ENCODE data around the gene SHFL. TPM values are rescaled to one million over a fixed set of nuclear protein-coding genes. Genes with fewer than 3 reads are reported as not detected.

Gene SHFL
- total RNA-seq, 4 donors from 2014 or later = 39.9 to 125 (median 62.7) TPM

GRCh38 chr19:10116866-10117616 is 30.9 kb downstream of the SHFL start:
- H3K4me3 ChIP-seq = no peak overlapping the region
- TF ChIP-seq POLR2A (IDR thresholded peaks at IDR 0.05) = no peak
- TF ChIP-seq, protein P1, sequence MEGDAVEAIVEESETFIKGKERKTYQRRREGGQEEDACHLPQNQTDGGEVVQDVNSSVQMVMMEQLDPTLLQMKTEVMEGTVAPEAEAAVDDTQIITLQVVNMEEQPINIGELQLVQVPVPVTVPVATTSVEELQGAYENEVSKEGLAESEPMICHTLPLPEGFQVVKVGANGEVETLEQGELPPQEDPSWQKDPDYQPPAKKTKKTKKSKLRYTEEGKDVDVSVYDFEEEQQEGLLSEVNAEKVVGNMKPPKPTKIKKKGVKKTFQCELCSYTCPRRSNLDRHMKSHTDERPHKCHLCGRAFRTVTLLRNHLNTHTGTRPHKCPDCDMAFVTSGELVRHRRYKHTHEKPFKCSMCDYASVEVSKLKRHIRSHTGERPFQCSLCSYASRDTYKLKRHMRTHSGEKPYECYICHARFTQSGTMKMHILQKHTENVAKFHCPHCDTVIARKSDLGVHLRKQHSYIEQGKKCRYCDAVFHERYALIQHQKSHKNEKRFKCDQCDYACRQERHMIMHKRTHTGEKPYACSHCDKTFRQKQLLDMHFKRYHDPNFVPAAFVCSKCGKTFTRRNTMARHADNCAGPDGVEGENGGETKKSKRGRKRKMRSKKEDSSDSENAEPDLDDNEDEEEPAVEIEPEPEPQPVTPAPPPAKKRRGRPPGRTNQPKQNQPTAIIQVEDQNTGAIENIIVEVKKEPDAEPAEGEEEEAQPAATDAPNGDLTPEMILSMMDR (IDR thresholded peaks at IDR 0.05) = no peak
- no peak for DNase-seq
- no peak overlapping the region for H3K27ac ChIP-seq
- no peaks in the 10 kb centered on the region for H3K27me3 ChIP-seq
- H3K9me3 ChIP-seq = no peaks in the 10 kb centered on the region
- peaks cover 0 to 38% (median 0%) of the 10 kb centered on the region in 3 donors for H3K36me3 ChIP-seq
- peaks cover 0 to 24% (median 17%) of the 10 kb centered on the region in 4 donors for H3K4me1 ChIP-seq

DNA sequence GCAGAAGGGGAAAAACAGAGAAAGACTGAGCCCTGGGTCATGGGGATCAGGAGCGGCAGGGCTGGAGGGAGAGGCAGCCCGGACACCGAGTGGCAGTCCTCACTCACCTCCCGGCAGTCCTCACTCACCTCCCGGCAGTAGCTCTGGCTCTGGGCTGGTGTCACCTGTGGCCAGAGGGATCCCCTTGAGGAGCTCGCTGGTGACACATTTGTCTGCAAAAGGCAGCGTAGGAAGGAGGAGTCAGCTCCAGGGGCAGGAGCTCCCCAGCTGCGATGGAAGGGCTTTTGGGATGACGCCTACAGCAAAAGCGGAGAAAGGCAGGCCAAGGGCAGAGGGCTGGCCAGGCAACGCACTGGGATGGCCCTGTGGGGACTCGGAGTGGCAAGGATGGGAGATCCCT is 32.8 kb downstream of the SHFL start:
- no peak for DNase-seq
- Histone ChIP-seq H3K27ac (peak overlapping the region in 3 of 4 donors; percentile 75 to 82 (median 80)), H3K36me3 (peaks cover 0 to 38% (median 0%) of the 10 kb centered on the region in 3 donors), H3K4me1 (peaks cover 0 to 10% (median 6%) of the 10 kb centered on the region in 4 donors), H3K4me3 (peak overlapping the region; percentile 83 to 90 (median 86)), H3K27me3 (no peaks in the 10 kb centered on the region), H3K9me3 (no peaks in the 10 kb centered on the region)
- TF ChIP-seq, protein P1 (IDR thresholded peaks at IDR 0.05) = no peak
- TF ChIP-seq POLR2A (IDR thresholded peaks at IDR 0.05) = no peak

DNA sequence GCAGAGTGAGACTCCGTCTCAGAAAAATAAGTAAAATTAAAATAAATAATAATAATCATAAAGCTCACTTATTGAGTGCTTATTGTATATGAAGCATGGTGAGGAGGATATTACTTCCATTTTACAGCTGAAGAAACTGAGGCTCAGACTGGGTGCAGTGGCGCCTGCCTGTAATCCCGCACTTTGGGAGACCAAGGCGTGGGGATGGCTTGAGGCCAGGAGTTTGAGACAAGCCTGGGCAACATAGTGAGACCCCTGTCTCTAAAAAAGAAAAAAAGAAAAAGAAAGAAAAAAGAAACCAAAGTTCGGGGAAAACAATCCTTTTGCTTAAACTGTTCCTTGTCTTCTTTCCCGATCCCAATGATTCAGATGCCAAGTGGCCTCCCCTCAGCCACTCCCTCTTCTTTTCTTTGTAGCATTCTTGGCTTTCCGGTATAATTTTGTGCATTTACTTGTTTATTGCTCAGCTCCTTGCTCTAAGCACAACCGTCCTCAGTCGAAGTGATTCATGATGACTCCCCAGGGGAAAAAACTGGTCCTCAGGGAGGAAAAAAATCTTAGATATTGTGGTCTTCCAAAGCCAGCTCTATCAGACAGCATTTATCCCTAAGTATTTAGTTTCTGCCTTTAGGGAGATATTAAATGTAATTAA is 34.5 kb downstream of the SHFL start:
- peak overlapping the region; percentile 46 to 75 (median 54) for H3K27ac ChIP-seq
- peaks cover 0 to 10% (median 6%) of the 10 kb centered on the region in 4 donors for H3K4me1 ChIP-seq
- H3K4me3 ChIP-seq = no peak overlapping the region
- TF ChIP-seq POLR2A (IDR thresholded peaks at IDR 0.05) = no peak
- H3K27me3 ChIP-seq = no peaks in the 10 kb centered on the region
- no peaks in the 10 kb centered on the region for H3K9me3 ChIP-seq
- H3K36me3 ChIP-seq = peaks cover 0 to 21% (median 0%) of the 10 kb centered on the region in 3 donors
- no peak for DNase-seq

DNA sequence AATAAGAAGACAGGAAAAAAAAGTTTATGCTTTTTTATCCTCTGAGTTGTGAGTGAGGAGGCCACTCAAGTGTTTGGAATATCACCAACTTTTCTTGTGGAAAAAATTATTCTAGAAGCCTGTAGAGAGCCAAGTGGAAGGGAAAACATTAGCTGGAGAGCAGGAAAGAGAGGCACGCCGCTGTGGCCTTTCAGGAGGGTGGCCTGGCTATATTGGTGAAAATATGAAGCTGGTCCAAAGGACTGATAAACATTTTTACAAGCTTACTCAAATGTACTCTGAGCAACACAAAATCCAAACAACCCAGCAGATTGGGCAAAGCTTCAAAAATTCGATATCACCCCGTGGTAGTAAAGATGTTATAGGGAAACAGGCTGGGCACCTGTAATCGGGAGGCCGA is 35.9 kb downstream of the SHFL start:
- peaks cover 0 to 8% (median 0%) of the 10 kb centered on the region in 3 donors for H3K36me3 ChIP-seq
- no peaks in the 10 kb centered on the region for H3K27me3 ChIP-seq
- TF ChIP-seq, protein P1 (IDR thresholded peaks at IDR 0.05) = no peak
- TF ChIP-seq POLR2A (IDR thresholded peaks at IDR 0.05) = no peak
- no peak overlapping the region for H3K4me3 ChIP-seq
- peaks cover 0 to 10% (median 6%) of the 10 kb centered on the region in 4 donors for H3K4me1 ChIP-seq
- H3K27ac ChIP-seq = peak overlapping the region in 2 of 4 donors; percentile 21 to 75
- DNase-seq = no peak
- H3K9me3 ChIP-seq = no peaks in the 10 kb centered on the region

GRCh38 chr19:10124429-10124828 is 38.3 kb downstream of the SHFL start:
- Histone ChIP-seq H3K4me1 (no peaks in the 10 kb centered on the region), H3K9me3 (no peaks in the 10 kb centered on the region), H3K36me3 (peaks cover 0 to 5% (median 0%) of the 10 kb centered on the region in 3 donors), H3K27ac (no peak overlapping the region), H3K27me3 (no peaks in the 10 kb centered on the region), H3K4me3 (no peak overlapping the region)
- no peak for TF ChIP-seq POLR2A (IDR thresholded peaks at IDR 0.05)
- TF ChIP-seq, protein P1 (IDR thresholded peaks at IDR 0.05) = no peak
- no peak for DNase-seq

GRCh38 chr19:10126213-10126639 is 40.1 kb downstream of the SHFL start:
- Histone ChIP-seq H3K27me3 (no peaks in the 10 kb centered on the region), H3K4me1 (no peaks in the 10 kb centered on the region), H3K4me3 (no peak overlapping the region), H3K27ac (no peak overlapping the region), H3K9me3 (no peaks in the 10 kb centered on the region), H3K36me3 (peaks cover 0 to 18% (median 0%) of the 10 kb centered on the region in 3 donors)
- TF ChIP-seq POLR2A (IDR thresholded peaks at IDR 0.05) = no peak
- TF ChIP-seq, protein P1 (IDR thresholded peaks at IDR 0.05) = no peak
- DNase-seq = no peak
